NCI-H2081 (cell line): ENCODE measurements around the gene MMAB.

Experiments used
- DNase-seq, 2 experiments: peaks; one replicate each; lab custom pipeline; 2025; lab: John Stamatoyannopoulos, UW

MMAB gene

GRCh38 chr12:109512608-109513007 is 60.7 kb downstream of the MMAB start:
- DNase-seq = no peak

GRCh38 chr12:109510196-109510595 is 63.1 kb downstream of the MMAB start:
- peak; percentile 40 to 77 for DNase-seq

GRCh38 chr12:109504068-109504467 is 69.2 kb downstream of the MMAB start:
- peak; percentile 50 to 57 for DNase-seq
